GM18907 (cell line): ENCODE measurements around the gene DGKI.

ENCODE experiments used
- ATAC-seq: cut with Tn5 transposase; IDR thresholded peaks from one replicate; pipeline ENCODE4 v1.9.1; 2021; ENCODE audit warnings: mild to moderate bottlenecking, moderate library complexity; ENCODE audit not compliant: unreplicated experiment

Gene DGKI

GRCh38 chr7:137873524-137873923, 26.8 kb upstream of the DGKI start:
- ATAC-seq = no peak

- no peak for ATAC-seq
Measured at GRCh38 chr7:137871170-137871915, 24.6 kb upstream of the DGKI start.

- no peak for ATAC-seq
Measured at GRCh38 chr7:137870684-137871083, 23.9 kb upstream of the DGKI start.

- ATAC-seq = no peak
Measured at GRCh38 chr7:137870078-137870477, 23.3 kb upstream of the DGKI start.

GRCh38 chr7:137869260-137869659, 22.5 kb upstream of the DGKI start:
- ATAC-seq = no peak

- ATAC-seq = no peak
Measured at GRCh38 chr7:137867289-137867688, 20.5 kb upstream of the DGKI start.

GRCh38 chr7:137865764-137866163, 19.0 kb upstream of the DGKI start:
- ATAC-seq = no peak

GRCh38 chr7:137862964-137863363, 16.2 kb upstream of the DGKI start:
- no peak for ATAC-seq

DNA sequence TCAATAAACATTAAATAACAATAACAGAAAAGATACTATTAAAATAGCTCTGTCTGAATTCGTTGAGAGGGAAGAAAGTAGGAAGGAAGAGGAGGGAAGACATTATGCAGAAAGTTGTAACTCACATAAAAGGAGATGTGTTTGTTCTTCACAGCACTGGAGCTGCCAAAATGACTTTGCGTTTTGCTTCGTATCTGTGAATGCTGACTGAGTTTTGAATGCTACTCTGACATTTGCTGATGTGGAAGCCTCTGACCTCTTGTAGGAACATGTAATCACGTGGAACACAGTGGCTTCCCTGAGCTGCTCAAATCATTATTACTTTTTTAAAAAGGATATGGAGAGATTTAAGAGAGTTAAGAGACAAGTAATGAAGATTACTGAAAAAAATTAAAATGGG, 15.6 kb upstream of the DGKI start:
- ATAC-seq = no peak

GRCh38 chr7:137860542-137860941, 13.8 kb upstream of the DGKI start:
- no peak for ATAC-seq

- ATAC-seq = no peak
Measured at GRCh38 chr7:137853053-137853452, 6.3 kb upstream of the DGKI start.

DNA sequence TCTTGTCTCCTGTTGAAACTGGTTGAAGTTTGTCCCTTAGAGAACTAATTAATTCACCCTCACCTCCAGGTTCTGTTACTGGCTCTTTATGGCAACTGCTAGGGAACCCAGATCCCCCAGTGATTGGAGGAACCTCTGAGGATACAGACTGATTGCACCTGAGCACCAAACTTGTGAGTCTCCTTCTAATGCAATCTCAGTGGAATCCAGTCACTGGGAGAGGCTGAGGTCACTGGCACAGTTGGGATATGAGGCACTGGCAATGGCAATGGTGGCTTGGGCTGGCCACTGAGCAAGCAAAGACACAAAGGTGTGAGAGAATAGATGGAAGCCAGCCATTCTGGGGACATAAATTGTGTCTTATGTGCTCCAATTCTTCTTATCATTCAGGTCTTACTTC, 5.3 kb upstream of the DGKI start:
- ATAC-seq = no peak

DNA sequence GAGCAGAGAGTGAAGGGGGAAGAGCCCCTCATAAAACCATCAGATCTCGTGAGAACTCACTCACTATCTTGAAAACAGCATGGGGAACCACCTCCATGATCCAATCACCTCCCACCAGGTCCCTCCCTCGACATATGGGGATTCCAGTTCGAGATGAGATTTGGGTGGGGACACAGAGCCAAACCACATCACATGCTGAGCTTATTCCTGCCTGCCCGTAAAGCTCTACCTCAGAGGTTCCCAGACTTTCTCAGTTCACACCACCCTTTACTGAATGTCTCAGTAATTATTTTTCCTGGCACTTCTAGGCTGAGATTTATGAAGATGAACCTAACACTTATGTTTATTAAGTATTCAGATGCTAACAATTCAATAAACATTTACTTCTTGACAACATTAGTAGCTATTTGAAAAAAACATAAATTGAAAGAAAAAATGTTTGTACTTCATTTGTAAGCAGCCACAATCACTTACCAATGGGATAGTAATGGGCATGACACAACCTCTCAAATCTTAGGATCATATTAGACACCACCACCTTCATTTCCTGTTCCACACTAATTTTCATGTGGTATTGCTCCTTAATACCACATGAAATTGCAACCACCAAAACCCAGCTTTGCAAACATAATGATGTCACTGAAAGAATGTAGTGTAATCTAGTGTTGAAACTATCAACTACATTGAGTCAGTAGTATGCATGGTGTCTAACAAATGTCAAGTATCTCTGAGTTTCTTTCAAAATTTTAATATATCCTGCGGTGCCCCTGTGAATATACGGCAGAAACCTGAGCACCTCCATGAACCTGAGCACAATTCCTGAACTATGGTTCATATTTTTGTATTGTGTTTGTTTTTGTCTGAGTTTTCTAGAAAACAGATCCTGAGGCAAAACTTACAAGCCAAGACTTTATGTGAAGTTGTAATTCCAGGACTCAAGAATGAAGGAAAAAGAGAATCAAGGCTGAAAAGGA, 4.5 kb upstream of the DGKI start:
- ATAC-seq = no peak

GRCh38 chr7:137850571-137850970, 3.8 kb upstream of the DGKI start:
- ATAC-seq = no peak

- ATAC-seq = no peak
Measured at GRCh38 chr7:137848095-137848494, 1.3 kb upstream of the DGKI start.

GRCh38 chr7:137847568-137848050, 835 bp upstream of the DGKI start:
- peak; percentile 28 for ATAC-seq

DNA sequence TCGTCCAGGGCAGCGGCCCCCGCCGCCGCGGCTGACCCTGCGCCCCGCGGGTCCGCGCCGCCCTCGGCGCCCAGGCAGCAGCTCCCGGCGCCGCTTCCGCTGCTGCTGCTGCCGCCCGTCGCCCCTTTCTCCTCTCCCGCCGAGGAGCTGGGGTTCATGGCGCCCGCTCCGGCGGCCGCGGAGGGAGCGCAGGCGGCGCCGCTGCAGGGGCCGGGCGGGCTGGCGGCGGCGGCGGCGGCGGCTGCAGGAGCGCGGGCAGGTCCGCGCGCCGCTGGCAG, 286 bp downstream of the DGKI start:
- peak; percentile 46 for ATAC-seq

DNA sequence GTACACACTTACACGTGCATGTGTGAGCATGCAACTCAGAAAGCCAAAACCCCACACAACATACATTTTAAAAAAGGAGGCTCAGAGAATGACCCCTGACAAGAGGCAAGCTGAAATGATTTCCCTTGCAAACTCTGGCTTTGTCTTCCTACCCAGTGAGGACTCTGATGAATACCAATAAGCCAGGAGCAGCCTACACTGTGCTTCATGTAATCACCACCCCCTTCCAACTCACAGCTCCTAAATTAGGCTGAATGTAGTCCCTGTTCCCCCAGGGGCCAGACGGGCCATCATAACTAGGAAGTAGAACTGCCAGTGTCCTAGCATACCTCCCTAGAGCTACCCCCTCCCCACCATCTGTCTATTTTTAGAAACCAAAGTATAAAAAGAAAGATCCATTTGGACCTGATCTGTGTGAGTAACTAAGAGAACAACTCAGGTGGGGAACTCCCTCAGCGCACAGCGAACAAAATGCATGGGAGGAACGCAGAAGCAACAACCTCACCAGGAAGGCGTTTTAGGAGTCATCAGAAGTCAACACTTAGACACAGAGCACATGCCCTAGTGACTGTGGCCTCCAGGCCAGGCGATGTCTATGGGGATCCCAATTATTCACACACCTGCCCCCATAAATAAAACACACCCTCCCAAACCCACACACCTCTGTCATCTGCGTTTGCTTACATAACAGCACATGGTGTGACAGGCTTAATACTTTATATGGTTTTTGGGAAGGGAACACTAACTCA, 1.9 kb downstream of the DGKI start:
- ATAC-seq = no peak

DNA sequence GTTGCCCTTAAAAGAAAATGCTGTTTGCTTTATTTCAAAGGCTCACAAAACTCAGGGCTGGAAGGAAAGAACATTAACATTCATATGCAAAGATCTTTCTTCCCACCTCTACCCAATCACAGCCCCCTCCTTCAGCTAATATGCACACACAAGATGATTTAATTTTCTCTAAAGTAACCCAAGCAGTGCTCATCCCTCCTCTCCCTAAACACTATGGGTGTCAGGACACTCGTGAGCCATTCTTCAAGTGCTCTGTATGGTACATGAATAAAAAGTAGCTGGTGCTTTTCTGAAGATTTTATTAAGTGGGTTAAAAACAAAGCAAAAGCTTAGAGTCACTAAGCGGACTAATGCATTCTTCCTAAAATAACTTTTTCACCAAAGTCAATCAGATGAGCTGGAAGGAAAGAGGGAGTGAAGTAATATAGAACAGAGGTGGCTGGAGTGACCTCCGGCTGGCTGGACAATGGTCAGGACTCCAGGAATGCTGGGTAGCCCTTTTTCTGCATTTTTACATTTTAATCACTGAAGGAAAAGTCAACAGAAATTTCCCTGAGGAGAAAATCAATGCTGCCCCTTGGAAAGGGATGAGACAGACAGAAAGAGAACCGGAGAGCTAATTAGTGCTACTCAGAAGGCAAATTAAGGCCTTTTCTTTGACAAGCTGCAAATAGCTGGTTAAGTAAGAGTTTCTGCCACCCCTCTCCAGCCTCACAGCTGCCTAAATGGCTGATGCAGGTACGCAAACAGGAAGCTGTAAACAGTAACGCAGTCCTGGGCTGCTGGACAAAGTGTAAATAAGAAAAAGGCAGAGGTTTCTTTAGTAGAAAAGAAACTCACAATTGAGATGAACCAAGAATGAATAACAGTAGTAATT, 6.6 kb downstream of the DGKI start:
- ATAC-seq = no peak

DNA sequence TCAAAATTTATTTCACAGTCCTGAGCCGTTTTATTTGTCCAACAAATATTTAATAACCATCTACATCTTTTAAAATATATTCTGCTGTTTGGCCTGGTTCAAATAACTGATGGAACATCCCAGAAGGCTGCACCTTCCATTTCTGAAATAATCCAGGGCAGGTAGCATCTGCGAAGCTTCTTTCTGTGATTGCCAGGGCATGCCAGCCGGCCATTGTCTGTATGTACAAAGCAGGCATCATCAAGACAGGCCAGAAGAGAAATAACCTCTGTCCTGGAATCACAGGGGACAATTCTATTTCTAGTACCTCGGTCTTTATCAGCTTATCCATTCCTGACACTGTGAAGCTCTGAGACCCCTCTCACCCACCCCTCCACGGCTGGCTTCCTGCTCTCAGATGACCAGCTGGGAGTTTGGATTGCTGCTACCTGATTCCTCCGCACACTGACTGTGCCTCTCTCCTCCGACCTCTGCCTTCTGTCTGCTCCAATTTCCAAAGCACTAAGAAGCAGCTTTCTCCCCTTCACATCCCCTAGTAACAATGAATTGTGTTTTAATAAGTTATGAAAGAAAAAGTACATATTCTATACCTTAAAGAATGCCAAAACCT, 8.0 kb downstream of the DGKI start:
- ATAC-seq = no peak
